T-cell (primary cell): ENCODE measurements around the gene JADE2. TPM values are rescaled to one million over a fixed set of nuclear protein-coding genes. Genes with fewer than 3 reads are reported as not detected.
"Not testable (repeated sequence)": the region's sequence is repeated elsewhere in the genome, so short reads cannot be mapped to it uniquely, and the experiment has no call there.

Source experiments
- ATAC-seq, 4 experiments: fragments of 200-7000 bp in 3 of 4; fragments of 150-1000 bp in 1 of 4; cut with Tn5 transposase; replicated peaks in 1 of 4; 1 replicate in 3 of 4; 2 replicates in 1 of 4; pipeline ENCODE4 v1.10.0; 2021; ENCODE audit warnings: moderate library complexity in 3 of 4, mild to moderate bottlenecking in 2 of 4, moderate number of reproducible peaks in 1 of 4
- CTCF ChIA-PET, 2 donors: fragments of 300-600 bp; sonication (Branson Sonifier 250); formaldehyde crosslinking; loops; one replicate each; lab custom pipeline; 2022; ENCODE audit warnings: antibody characterized with exemption in 2 of 2; lab: Charles Lee
- POLR2A ChIA-PET, 2 donors: fragments of 300-600 bp; sonication (Branson Sonifier 250); formaldehyde crosslinking; loops; one replicate each; lab custom pipeline; 2022; ENCODE audit warnings: antibody characterized with exemption in 2 of 2; lab: Charles Lee
- DNase-seq, 35 experiments: peaks; one replicate each; pipeline versions ENCODE4 v3.0.0 to v3.0.0-alpha.2; 2013 to 2023
- H3K27ac ChIP-seq: one replicate; pipeline ENCODE4 v1.5.1; 2013; ENCODE audit warnings: low read length
- H3K27me3 ChIP-seq, 2 experiments: replicated peaks in 1 of 2; 1 replicate in 1 of 2; 2 replicates in 1 of 2; pipeline versions ENCODE4 v1.6.1 to v1.7.0; 2013; ENCODE audit warnings: low read length in 1 of 2, mixed read lengths in 1 of 2; ENCODE audit not compliant: control insufficient read depth in 2 of 2, insufficient read depth in 2 of 2; ENCODE audit errors: extremely low read depth in 1 of 2
- H3K36me3 ChIP-seq, 2 donors: 1 replicate in 1 of 2; 2 replicates in 1 of 2; pipeline versions ENCODE4 v1.6.1 to v1.7.0; 2013; ENCODE audit warnings: low read length in 1 of 2; ENCODE audit not compliant: control insufficient read depth in 2 of 2, insufficient read depth in 1 of 2; ENCODE audit errors: extremely low read depth in 1 of 2
- H3K4me1 ChIP-seq, 2 experiments: 1 replicate in 1 of 2; 2 replicates in 1 of 2; pipeline versions ENCODE4 v1.6.1 to v1.7.0; 2013; ENCODE audit warnings: low read length in 2 of 2, mixed read lengths in 1 of 2; ENCODE audit not compliant: insufficient read depth in 2 of 2, control insufficient read depth in 1 of 2; ENCODE audit errors: extremely low read depth in 1 of 2
- H3K4me3 ChIP-seq, 2 donors: 1 replicate in 1 of 2; 2 replicates in 1 of 2; pipeline versions ENCODE4 v1.5.1 to v1.7.0; 2013; ENCODE audit warnings: mild to moderate bottlenecking in 2 of 2, low read length in 1 of 2, moderate library complexity in 1 of 2; ENCODE audit not compliant: control insufficient read depth in 1 of 2; ENCODE audit errors: extremely low read depth in 1 of 2
- H3K9me3 ChIP-seq: 2 replicates; pipeline ENCODE4 v1.7.0; 2013
- H3K27ac Mint-ChIP-seq, 2 donors: one replicate each; pipeline ENCODE4 v1.8.0; 2020 to 2021; ENCODE audit warnings: mild to moderate bottlenecking in 2 of 2, mixed read lengths in 2 of 2
- H3K27me3 Mint-ChIP-seq, 2 donors: one replicate each; pipeline ENCODE4 v1.8.0; 2021 to 2022; ENCODE audit warnings: mixed read lengths in 2 of 2
- H3K36me3 Mint-ChIP-seq: one replicate; pipeline ENCODE4 v1.8.0; 2021; ENCODE audit warnings: mixed read lengths
- H3K4me1 Mint-ChIP-seq, 3 donors: one replicate each; pipeline ENCODE4 v1.8.0; 2020 to 2022; ENCODE audit warnings: mixed read lengths in 3 of 3, mild to moderate bottlenecking in 1 of 3
- H3K4me3 Mint-ChIP-seq, 3 donors: one replicate each; pipeline ENCODE4 v1.8.0; 2020 to 2022; ENCODE audit warnings: mild to moderate bottlenecking in 3 of 3, mixed read lengths in 3 of 3, moderate library complexity in 3 of 3
- H3K9me3 Mint-ChIP-seq, 3 donors: one replicate each; pipeline ENCODE4 v1.8.0; 2020 to 2022; ENCODE audit warnings: mixed read lengths in 3 of 3
- WGBS: methylation state at CpG from one replicate; pipeline ENCODE4 v1.1.5; 2013; ENCODE audit warnings: missing lambda C conversion rate; ENCODE audit not compliant: insufficient coverage; 5-methylcytosine and 5-hydroxymethylcytosine counted together
- total RNA-seq, 35 experiments: library from RNA in 6 of 35; stranded (reverse) in 6 of 35; fragments of 120-200 nt in 1 of 35; gene quantifications; one replicate each; pipeline versions ENCODE4 v1.2.1 to v1.2.4 and lab custom pipeline; 2013 to 2026

Gene JADE2
- total RNA-seq, 5 donors from 2014 or later (not counting 1 experiment from before 2014, with no cell fraction given) = 163 to 263 (median 239) TPM

DNA sequence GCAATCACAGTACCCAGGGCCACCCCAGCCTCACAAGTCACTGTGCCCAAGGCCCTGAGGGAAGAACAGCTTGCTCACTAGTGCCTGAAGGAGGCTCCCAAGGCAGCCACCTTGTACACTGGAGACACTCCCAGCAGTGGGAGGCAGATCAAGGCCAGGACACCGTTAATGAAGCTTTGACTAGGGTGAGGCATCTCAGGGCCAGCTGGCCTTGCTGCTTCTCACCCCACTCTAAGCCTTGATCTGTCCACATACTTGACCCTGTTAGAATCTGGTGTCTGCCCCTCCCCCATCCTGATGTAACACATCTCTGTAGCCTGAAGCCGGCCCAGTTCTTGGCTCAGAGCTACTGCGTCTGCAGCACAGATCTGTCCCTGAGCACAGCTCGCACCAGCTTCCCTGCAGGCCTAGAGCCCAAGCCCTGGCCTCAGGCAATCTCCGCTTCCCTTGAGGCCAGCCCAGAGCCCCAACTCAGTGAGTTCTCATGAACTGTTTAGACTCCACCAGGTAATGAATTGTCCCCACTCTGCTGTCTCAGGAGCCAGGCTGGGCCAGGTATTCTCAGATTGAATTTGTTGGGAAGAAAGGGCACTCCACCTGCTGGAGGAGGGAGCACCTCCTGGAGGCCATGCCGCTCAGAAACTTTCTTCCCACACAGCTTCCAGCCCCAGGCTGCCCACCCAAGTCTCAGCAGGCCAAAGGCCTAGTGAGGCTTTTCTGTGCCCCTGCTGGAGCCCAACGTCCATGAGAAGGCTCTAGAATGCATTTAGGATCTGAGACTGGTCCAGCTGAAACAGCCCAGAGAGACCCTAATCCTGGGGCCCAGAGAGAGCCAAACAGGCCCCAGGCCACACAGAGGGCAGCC, 13.4 kb upstream of the JADE2 start:
- no peaks in the 10 kb centered on the region for H3K27me3 ChIP-seq
- Mint-ChIP-seq H3K9me3 (no peaks in the 10 kb centered on the region), H3K4me3 (no peak overlapping the region), H3K27ac (no peak overlapping the region), H3K4me1 (peaks cover 9 to 13% (median 10%) of the 10 kb centered on the region in 3 donors), H3K36me3 (no peaks in the 10 kb centered on the region), H3K27me3 (no peaks in the 10 kb centered on the region)
- no peak overlapping the region for H3K4me3 ChIP-seq
- ChIA-PET POLR2A (no interaction called here), CTCF (no interaction called here)
- 78% methylated on average over 5 of the region's 7 CpGs for WGBS
- no peaks in the 10 kb centered on the region for H3K36me3 ChIP-seq
- H3K4me1 ChIP-seq = peaks cover 0 to 3% of the 10 kb centered on the region in 2 experiments
- H3K9me3 ChIP-seq = no peaks in the 10 kb centered on the region
- DNase-seq (no peak), ATAC-seq (no peak)
- no peak overlapping the region for H3K27ac ChIP-seq

- ChIA-PET CTCF (no interaction called here), POLR2A (no interaction called here)
- Histone ChIP-seq H3K27me3 (no peaks in the 10 kb centered on the region), H3K9me3 (no peaks in the 10 kb centered on the region), H3K4me1 (peaks cover 0 to 3% of the 10 kb centered on the region in 2 experiments), H3K4me3 (no peak overlapping the region), H3K36me3 (no peaks in the 10 kb centered on the region), H3K27ac (no peak overlapping the region)
- ATAC-seq (no peak), DNase-seq (no peak)
- no peaks in the 10 kb centered on the region for H3K36me3 Mint-ChIP-seq
- no peaks in the 10 kb centered on the region for H3K9me3 Mint-ChIP-seq
- H3K4me3 Mint-ChIP-seq = no peak overlapping the region
- 95% methylated on average over 2 of the region's 5 CpGs for WGBS
- H3K4me1 Mint-ChIP-seq = peaks cover 7 to 9% (median 9%) of the 10 kb centered on the region in 3 donors
- no peak overlapping the region for H3K27ac Mint-ChIP-seq
- H3K27me3 Mint-ChIP-seq = no peaks in the 10 kb centered on the region
These were observed 12.8 kb upstream of the JADE2 start for GRCh38 chr5:134512661-134512999.

DNA sequence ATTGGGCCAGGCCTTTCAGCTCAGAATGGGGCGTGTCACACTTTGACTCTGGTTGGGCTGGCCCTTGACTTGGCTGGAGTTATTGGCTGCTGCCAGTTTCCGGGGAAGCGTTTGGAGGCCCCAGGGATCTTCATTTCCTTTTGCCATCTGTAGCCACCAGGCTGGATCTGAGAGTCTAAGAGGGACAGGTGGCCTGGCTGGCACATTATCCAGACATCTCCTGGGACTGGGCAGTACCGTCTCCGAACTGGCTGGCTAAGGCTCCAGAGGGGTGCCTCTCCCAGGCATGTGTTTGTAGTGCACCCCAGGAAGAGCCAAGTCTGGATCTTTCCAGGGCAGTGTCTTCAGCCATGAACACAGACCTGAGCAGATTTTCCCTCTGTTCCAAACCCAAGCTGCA, 9.7 kb upstream of the JADE2 start:
- POLR2A ChIA-PET = no interaction called here
- H3K27ac Mint-ChIP-seq = no peak overlapping the region
- H3K27me3 ChIP-seq = no peaks in the 10 kb centered on the region

DNA sequence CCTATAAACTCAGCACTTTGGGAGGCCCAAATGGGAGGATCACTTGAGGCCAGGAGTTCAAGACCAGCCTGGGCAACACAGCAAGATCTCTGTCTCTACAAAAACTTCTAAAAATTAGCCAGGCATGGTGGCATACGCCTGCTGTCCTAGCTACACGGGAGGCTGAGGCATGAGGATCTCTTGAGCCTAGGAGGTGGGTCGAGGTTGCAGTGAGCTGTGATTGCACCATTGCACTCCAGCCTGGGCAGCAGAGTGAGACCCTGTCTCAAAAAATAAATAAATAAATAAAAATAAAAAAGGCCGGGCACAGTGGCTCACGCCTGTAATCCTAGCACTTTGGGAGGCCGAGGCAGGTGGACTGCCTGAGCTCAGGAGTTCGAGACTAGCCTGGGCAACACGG, 8.5 kb upstream of the JADE2 start:
- H3K36me3 Mint-ChIP-seq, CTCF ChIA-PET, H3K9me3 Mint-ChIP-seq, POLR2A ChIA-PET, H3K4me1 Mint-ChIP-seq, H3K9me3 ChIP-seq, H3K36me3 ChIP-seq, DNase-seq, H3K4me3 ChIP-seq, H3K27me3 Mint-ChIP-seq, H3K27me3 ChIP-seq, H3K27ac ChIP-seq, ATAC-seq, H3K4me3 Mint-ChIP-seq, H3K4me1 ChIP-seq, H3K27ac Mint-ChIP-seq: not testable (repeated sequence)
- 71% methylated on average over 3 of the region's 8 CpGs for WGBS

More for the DNA sequence above, 9.7 kb upstream of the JADE2 start:
- Mint-ChIP-seq H3K27me3 (no peaks in the 10 kb centered on the region), H3K36me3 (no peaks in the 10 kb centered on the region), H3K4me1 (peaks cover 7 to 9% (median 9%) of the 10 kb centered on the region in 3 donors), H3K9me3 (no peaks in the 10 kb centered on the region), H3K4me3 (no peak overlapping the region)
- no peak overlapping the region for H3K4me3 ChIP-seq
- H3K27ac ChIP-seq = no peak overlapping the region
- peaks cover 0 to 3% of the 10 kb centered on the region in 2 experiments for H3K4me1 ChIP-seq
- H3K9me3 ChIP-seq = no peaks in the 10 kb centered on the region
- CTCF ChIA-PET = interaction anchor here in 1 of 2 donors (0.8 kb wide), 1 partner anchor 105 kb away, joined by 3 read pairs; the partner anchor contains the start of gene CDKN2AIPNL
- no peak for DNase-seq
- H3K36me3 ChIP-seq = no peaks in the 10 kb centered on the region
- no peak for ATAC-seq
- WGBS = 100% methylated on average over 4 of the region's 5 CpGs

DNA sequence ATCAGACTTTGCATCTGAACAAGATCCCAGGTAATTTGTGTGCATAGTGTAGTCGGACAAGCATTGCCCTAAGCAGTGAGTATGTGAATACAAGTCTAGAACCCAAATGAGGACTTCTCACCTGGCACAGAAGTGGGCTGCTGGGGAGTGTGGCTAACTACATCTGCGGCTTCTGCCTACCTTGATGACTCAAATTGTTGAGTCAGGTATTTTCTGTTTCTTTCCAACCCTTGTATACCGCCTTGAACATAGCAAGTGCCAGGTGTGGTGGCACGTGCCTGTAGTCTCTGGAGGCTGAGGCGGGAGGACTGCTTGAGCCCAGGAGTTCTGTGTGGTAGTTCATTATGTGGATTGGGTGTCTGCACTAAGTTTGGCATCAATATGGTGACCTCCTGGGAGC, 7.9 kb upstream of the JADE2 start:
- no peaks in the 10 kb centered on the region for H3K9me3 Mint-ChIP-seq
- ChIA-PET POLR2A (no interaction called here), CTCF (interaction anchor here in 1 of 2 donors (0.7 kb wide), 1 partner anchor 21 kb away, joined by 3 read pairs; no protein-coding TSS in a partner anchor)
- no peak overlapping the region for H3K4me3 ChIP-seq
- no peak for ATAC-seq
- no peaks in the 10 kb centered on the region for H3K4me1 Mint-ChIP-seq
- H3K4me1 ChIP-seq = no peaks in the 10 kb centered on the region
- no peak overlapping the region for H3K27ac Mint-ChIP-seq
- DNase-seq = no peak
- no peaks in the 10 kb centered on the region for H3K36me3 Mint-ChIP-seq
- no peak overlapping the region for H3K4me3 Mint-ChIP-seq
- WGBS = 89% methylated on average over 3 of the region's 5 CpGs
- no peaks in the 10 kb centered on the region for H3K36me3 ChIP-seq
- no peaks in the 10 kb centered on the region for H3K27me3 ChIP-seq
- no peaks in the 10 kb centered on the region for H3K27me3 Mint-ChIP-seq
- no peaks in the 10 kb centered on the region for H3K9me3 ChIP-seq
- no peak overlapping the region for H3K27ac ChIP-seq

DNA sequence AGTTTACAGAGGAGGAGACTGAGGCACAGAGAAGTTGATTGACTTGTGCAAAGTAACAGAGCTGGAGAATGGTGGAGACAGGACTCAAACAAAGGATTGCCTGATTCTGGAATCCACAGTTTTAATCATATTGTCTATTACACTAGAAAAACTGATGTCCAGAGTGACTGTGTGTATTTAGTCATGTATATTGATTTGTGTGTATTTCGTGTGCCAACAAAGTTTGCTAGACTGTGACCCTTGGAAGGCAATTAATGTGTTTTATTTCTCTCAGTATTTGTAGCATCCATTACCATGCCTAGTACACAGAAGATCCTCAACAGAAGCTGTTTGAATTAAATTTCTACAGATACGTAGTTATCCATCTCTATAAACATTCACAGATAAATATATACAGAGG, 5.5 kb upstream of the JADE2 start:
- Mint-ChIP-seq H3K27me3 (no peaks in the 10 kb centered on the region), H3K36me3 (no peaks in the 10 kb centered on the region), H3K4me3 (no peak overlapping the region), H3K9me3 (no peaks in the 10 kb centered on the region), H3K27ac (no peak overlapping the region), H3K4me1 (peaks cover 9 to 12% (median 11%) of the 10 kb centered on the region in 3 donors)
- Histone ChIP-seq H3K27me3 (no peaks in the 10 kb centered on the region), H3K9me3 (no peaks in the 10 kb centered on the region), H3K36me3 (no peaks in the 10 kb centered on the region), H3K4me3 (no peak overlapping the region), H3K4me1 (peaks cover 10 to 11% of the 10 kb centered on the region in 2 experiments), H3K27ac (no peak overlapping the region)
- DNase-seq (no peak), ATAC-seq (no peak)
- CTCF ChIA-PET = interaction anchor here in 1 of 2 donors (0.7 kb wide), 1 partner anchor 53 kb away, joined by 4 read pairs; no protein-coding TSS in a partner anchor
- 67% methylated on average over 1 of the region's 2 CpGs for WGBS
- POLR2A ChIA-PET = interaction anchor here in 1 of 2 donors (0.7 kb wide), 1 partner anchor 297 kb away, joined by 11 read pairs; no protein-coding TSS in a partner anchor
